Mesenchymal stem cell (in vitro differentiated cells and primary cell): ENCODE data around the gene FBXO41.

Experiments
- DNase-seq: peaks from one replicate; pipeline ENCODE4 v3.0.0-alpha.2; 2013
- H2AFZ ChIP-seq: one replicate; pipeline ENCODE4 v1.6.1; 2013; ENCODE audit warnings: low read depth, mild to moderate bottlenecking, control low read depth, inconsistent platforms, low read length, moderate library complexity
- H2AK5ac ChIP-seq: 2 replicates; pipeline ENCODE4 v1.6.1; 2013; ENCODE audit warnings: low read length, moderate library complexity, mild to moderate bottlenecking, inconsistent platforms; ENCODE audit not compliant: severe bottlenecking
- H2BK120ac ChIP-seq: one replicate; pipeline ENCODE4 v1.6.1; 2013; ENCODE audit warnings: low read depth, mild to moderate bottlenecking, inconsistent platforms, low read length, moderate library complexity
- H2BK12ac ChIP-seq, 2 experiments: one replicate each; pipeline ENCODE4 v1.6.1; 2013; ENCODE audit warnings: inconsistent platforms in 2 of 2, low read length in 2 of 2, mild to moderate bottlenecking in 2 of 2, moderate library complexity in 2 of 2, control low read depth in 1 of 2
- H2BK15ac ChIP-seq: one replicate; pipeline ENCODE4 v1.6.1; 2013; ENCODE audit warnings: mild to moderate bottlenecking, low read depth, inconsistent platforms; ENCODE audit not compliant: poor library complexity, severe bottlenecking
- H2BK5ac ChIP-seq: 2 replicates; pipeline ENCODE4 v1.6.1; 2013; ENCODE audit warnings: low read depth, mild to moderate bottlenecking, low read length, control low read depth, inconsistent platforms; ENCODE audit not compliant: poor library complexity, severe bottlenecking
- H3K14ac ChIP-seq, 2 experiments: one replicate each; pipeline ENCODE4 v1.6.1; 2013; ENCODE audit warnings: inconsistent platforms in 2 of 2, low read length in 2 of 2, control low read depth in 1 of 2, mild to moderate bottlenecking in 1 of 2, moderate library complexity in 1 of 2
- H3K18ac ChIP-seq, 2 experiments: one replicate each; pipeline ENCODE4 v1.6.1; 2013; ENCODE audit warnings: inconsistent platforms in 2 of 2, low read length in 2 of 2, control low read depth in 1 of 2, low read depth in 1 of 2, mild to moderate bottlenecking in 1 of 2
- H3K23ac ChIP-seq, 2 experiments: one replicate each; pipeline ENCODE4 v1.6.1; 2013; ENCODE audit warnings: inconsistent platforms in 2 of 2, low read length in 2 of 2, mild to moderate bottlenecking in 2 of 2, moderate library complexity in 2 of 2, control low read depth in 1 of 2
- H3K27ac ChIP-seq: 2 replicates; pipeline ENCODE4 v1.5.1; 2013; ENCODE audit warnings: mild to moderate bottlenecking, moderate library complexity, low read length, control low read depth, inconsistent platforms; ENCODE audit not compliant: poor library complexity, severe bottlenecking
- H3K27me3 ChIP-seq, 2 experiments: 2 replicates each; pipeline versions ENCODE4 v1.6.1 to v1.7.0; 2013; ENCODE audit warnings: low read length in 2 of 2, mild to moderate bottlenecking in 2 of 2, moderate library complexity in 2 of 2, control low read depth in 1 of 2, inconsistent platforms in 1 of 2; ENCODE audit not compliant: control insufficient read depth in 1 of 2, insufficient read depth in 1 of 2
- H3K36me3 ChIP-seq, 2 experiments: 2 replicates each; pipeline versions ENCODE4 v1.6.1 to v1.7.0; 2013; ENCODE audit warnings: low read length in 2 of 2, control low read depth in 1 of 2, inconsistent platforms in 1 of 2, low read depth in 1 of 2, mild to moderate bottlenecking in 1 of 2; ENCODE audit not compliant: insufficient read depth in 2 of 2, control insufficient read depth in 1 of 2
- H3K4ac ChIP-seq, 2 experiments: one replicate each; pipeline ENCODE4 v1.6.1; 2013; ENCODE audit warnings: inconsistent platforms in 2 of 2, low read length in 2 of 2, mild to moderate bottlenecking in 2 of 2, moderate library complexity in 2 of 2, control low read depth in 1 of 2, low read depth in 1 of 2
- H3K4me1 ChIP-seq: 2 replicates; pipeline ENCODE4 v1.6.1; 2013; ENCODE audit warnings: low read depth, low read length, control low read depth; ENCODE audit not compliant: control insufficient read depth, insufficient read depth
- H3K4me2 ChIP-seq: 2 replicates; pipeline ENCODE4 v1.6.1; 2013; ENCODE audit warnings: low read length, mild to moderate bottlenecking, inconsistent platforms; ENCODE audit not compliant: poor library complexity, severe bottlenecking
- H3K4me3 ChIP-seq, 2 experiments: 2 replicates each; pipeline versions ENCODE4 v1.5.1 to v1.7.0; 2013; ENCODE audit warnings: low read length in 2 of 2, mild to moderate bottlenecking in 2 of 2, control low read depth in 1 of 2, low read depth in 1 of 2; ENCODE audit not compliant: insufficient read depth in 1 of 2
- H3K79me1 ChIP-seq: replicated peaks from 2 replicates; pipeline ENCODE4 v1.6.1; 2013; ENCODE audit warnings: mild to moderate bottlenecking, control low read depth, low read length, inconsistent platforms; ENCODE audit not compliant: poor library complexity, severe bottlenecking
- H3K9ac ChIP-seq: 2 replicates; pipeline ENCODE4 v1.7.0; 2013; ENCODE audit warnings: mild to moderate bottlenecking, low read length, moderate library complexity
- H3K9me3 ChIP-seq: 2 replicates; pipeline ENCODE4 v1.7.0; 2013; ENCODE audit warnings: mild to moderate bottlenecking, low read length; ENCODE audit not compliant: control insufficient read depth
- H4K8ac ChIP-seq: one replicate; pipeline ENCODE4 v1.6.1; 2013; ENCODE audit warnings: inconsistent platforms, mild to moderate bottlenecking, low read length, moderate library complexity
- H4K91ac ChIP-seq: one replicate; pipeline ENCODE4 v1.6.1; 2013; ENCODE audit warnings: mild to moderate bottlenecking, low read length, inconsistent platforms
- WGBS: methylation state at CpG from one replicate; pipeline ENCODE4 v1.1.7; 2013; ENCODE audit warnings: mixed read lengths; 5-methylcytosine and 5-hydroxymethylcytosine counted together

The FBXO41 gene

GRCh38 chr2:73217160-73217559 is 67.1 kb downstream of the FBXO41 start:
- no peak for DNase-seq
- Histone ChIP-seq H3K4ac (no peak overlapping the region), H3K18ac (no peak overlapping the region), H2AFZ (no peak overlapping the region), H3K9ac (no peak overlapping the region), H3K27ac (no peak overlapping the region), H3K14ac (no peak overlapping the region), H3K4me1 (peaks cover 16% of the 10 kb centered on the region), H3K36me3 (peaks cover 28 to 33% of the 10 kb centered on the region in 2 experiments), H3K79me1 (peaks cover 29% of the 10 kb centered on the region), H2BK120ac (no peak overlapping the region), H4K8ac (no peak overlapping the region), H4K91ac (no peak overlapping the region), H3K27me3 (no peaks in the 10 kb centered on the region), H2BK5ac (no peak overlapping the region), H2BK15ac (no peak overlapping the region), H2BK12ac (no peak overlapping the region), H3K9me3 (no peaks in the 10 kb centered on the region), H3K4me3 (no peak overlapping the region), H2AK5ac (no peak overlapping the region), H3K4me2 (no peak overlapping the region), H3K23ac (no peak overlapping the region)
- WGBS = 98% methylated on average over 4 of the region's 5 CpGs

- Histone ChIP-seq H2BK12ac (peak overlapping the region in 1 of 2 experiments; percentile 21), H2BK15ac (no peak overlapping the region), H2AFZ (no peak overlapping the region), H3K4me2 (no peak overlapping the region), H3K4ac (peak overlapping the region in 1 of 2 experiments; percentile 80), H3K36me3 (peaks cover 14% of the 10 kb centered on the region in 2 experiments), H4K91ac (no peak overlapping the region), H3K4me1 (peaks cover 18% of the 10 kb centered on the region), H2BK5ac (no peak overlapping the region), H3K4me3 (peak overlapping the region in 1 of 2 experiments; percentile 91), H3K79me1 (peaks cover 26% of the 10 kb centered on the region), H3K9me3 (no peaks in the 10 kb centered on the region), H3K14ac (peak overlapping the region in 1 of 2 experiments; percentile 11), H3K9ac (peak overlapping the region; percentile 95), H4K8ac (no peak overlapping the region), H3K18ac (no peak overlapping the region), H2BK120ac (no peak overlapping the region), H2AK5ac (peak overlapping the region; percentile 58), H3K23ac (no peak overlapping the region), H3K27ac (no peak overlapping the region), H3K27me3 (peaks cover 0 to 3% of the 10 kb centered on the region in 2 experiments)
- DNase-seq = no peak
- WGBS = 72% methylated on average over 4 of the region's 4 CpGs
Observed at GRCh38 chr2:73215254-73215653, 69.0 kb downstream of the FBXO41 start.

GRCh38 chr2:73214120-73215035 is 69.9 kb downstream of the FBXO41 start, which contains the start of gene SMYD5:
Gene SMYD5 (plus strand): TSS chr2:73214245. CDS start chr2:73214267, 22 bp downstream.
- H3K14ac ChIP-seq = peak within 1 kb of the TSS in 1 of 2 experiments; percentile 98
- WGBS = under 1% methylated on average over 51 of the region's 64 CpGs
- peak within 1 kb of the TSS; percentile 27 for H2AK5ac ChIP-seq
- H4K8ac ChIP-seq = peak within 1 kb of the TSS; percentile 59
- H3K36me3 ChIP-seq = peaks cover 7 to 8% of the 10 kb centered on the region in 2 experiments
- H4K91ac ChIP-seq = no peak within 1 kb of the TSS
- H3K4me3 ChIP-seq = peak within 1 kb of the TSS; percentile 89 to 91
- peak within 1 kb of the TSS; percentile 61 for H2BK5ac ChIP-seq
- H3K79me1 ChIP-seq = peaks cover 23% of the 10 kb centered on the region
- peak within 1 kb of the TSS; percentile 95 for H3K9ac ChIP-seq
- H2BK12ac ChIP-seq = peak within 1 kb of the TSS in 1 of 2 experiments; percentile 68
- DNase-seq = peak; percentile 89
- no peak within 1 kb of the TSS for H3K23ac ChIP-seq
- no peak within 1 kb of the TSS for H2BK120ac ChIP-seq
- H3K18ac ChIP-seq = peak within 1 kb of the TSS; percentile 78 to 83
- H3K9me3 ChIP-seq = no peaks in the 10 kb centered on the region
- H3K27me3 ChIP-seq = peaks cover 0 to 11% of the 10 kb centered on the region in 2 experiments
- peak within 1 kb of the TSS; percentile 92 for H2BK15ac ChIP-seq
- peak within 1 kb of the TSS; percentile 52 to 79 for H3K4ac ChIP-seq
- H3K4me2 ChIP-seq = peak within 1 kb of the TSS; percentile 67
- H3K27ac ChIP-seq = peak within 1 kb of the TSS; percentile 61
- peaks cover 18% of the 10 kb centered on the region for H3K4me1 ChIP-seq
- H2AFZ ChIP-seq = peak within 1 kb of the TSS; percentile 83

- Histone ChIP-seq H3K18ac (no peak overlapping the region), H2BK5ac (no peak overlapping the region)
Observed at GRCh38 chr2:73212448-73213176, 71.7 kb downstream of the FBXO41 start.

More at GRCh38 chr2:73212448-73213176, 71.7 kb downstream of the FBXO41 start:
- Histone ChIP-seq H3K9me3 (no peaks in the 10 kb centered on the region), H3K27me3 (peaks cover 9 to 14% of the 10 kb centered on the region in 2 experiments), H3K27ac (no peak overlapping the region), H3K79me1 (peaks cover 11% of the 10 kb centered on the region), H3K9ac (peak overlapping the region; percentile 45), H3K23ac (no peak overlapping the region), H3K36me3 (no peaks in the 10 kb centered on the region), H2BK12ac (no peak overlapping the region), H3K4me2 (peak overlapping the region; percentile 5), H3K4me3 (no peak overlapping the region), H3K14ac (no peak overlapping the region), H2AFZ (peak overlapping the region; percentile 8), H2AK5ac (no peak overlapping the region), H4K91ac (no peak overlapping the region), H3K4ac (no peak overlapping the region), H2BK15ac (no peak overlapping the region), H2BK120ac (no peak overlapping the region), H4K8ac (no peak overlapping the region), H3K4me1 (peaks cover 10% of the 10 kb centered on the region)
- 47% methylated on average over 17 of the region's 20 CpGs for WGBS
- peak; percentile 82 for DNase-seq
